Nephron (organoid): ENCODE measurements around the gene TRMT1L.
"Not testable (repeated sequence)": the region's sequence is repeated elsewhere in the genome, so short reads cannot be mapped to it uniquely, and the experiment has no call there.

ENCODE experiments used
- H3K27ac Mint-ChIP-seq, 3 experiments: 2 replicates each; pipeline ENCODE4 v1.8.0; 2020; ENCODE audit warnings: mixed read lengths in 3 of 3, mild to moderate bottlenecking in 2 of 3, moderate library complexity in 1 of 3
- H3K27me3 Mint-ChIP-seq: 2 replicates; pipeline ENCODE4 v1.8.0; 2021; ENCODE audit warnings: low read depth, mild to moderate bottlenecking, moderate library complexity, mixed read lengths
- H3K36me3 Mint-ChIP-seq: 2 replicates; pipeline ENCODE4 v1.8.0; 2020; ENCODE audit warnings: low read depth, mixed read lengths
- H3K4me1 Mint-ChIP-seq: 2 replicates; pipeline ENCODE4 v1.8.0; 2020; ENCODE audit warnings: mixed read lengths
- H3K4me3 Mint-ChIP-seq, 3 experiments: 2 replicates each; pipeline ENCODE4 v1.8.0; 2020; ENCODE audit warnings: mild to moderate bottlenecking in 3 of 3, mixed read lengths in 3 of 3, moderate library complexity in 2 of 3
- H3K9me3 Mint-ChIP-seq: 2 replicates; pipeline ENCODE4 v1.8.0; 2020; ENCODE audit warnings: mixed read lengths
- CTCF ChIP-seq, 3 experiments: fragments of 200-600 bp; sonication (generic); IDR thresholded peaks; one replicate each; pipeline ENCODE4 v1.5.0; 2021; ENCODE audit warnings: antibody characterized with exemption in 3 of 3; ENCODE audit not compliant: unreplicated experiment in 3 of 3

TRMT1L gene

GRCh38 chr1:185156854-185157598, at the start of gene TRMT1L, which contains the start of gene SWT1:
TRMT1L (minus strand) TSS chr1:185156953; CDS start chr1:185156712, 241 bp downstream.
SWT1 (plus strand) TSS chr1:185157167; CDS start chr1:185160842, 3,675 bp downstream.
- Mint-ChIP-seq H3K36me3 (no peaks in the 10 kb centered on the region), H3K4me3 (peak within 1 kb of the TSS; percentile 90 to 93 (median 91)), H3K4me1 (peaks cover 32% of the 10 kb centered on the region), H3K27me3 (no peaks in the 10 kb centered on the region), H3K9me3 (no peaks in the 10 kb centered on the region), H3K27ac (peak within 1 kb of the TSS; percentile 97 to 98 (median 97))
- TF ChIP-seq CTCF (IDR thresholded peaks at IDR 0.05; ENCODE audit: unreplicated experiment in 3 of 3), result no peak

- no peaks in the 10 kb centered on the region for H3K4me1 Mint-ChIP-seq
- H3K36me3 Mint-ChIP-seq, result peaks cover 67% of the 10 kb centered on the region
- no peaks in the 10 kb centered on the region for H3K27me3 Mint-ChIP-seq
- H3K27ac Mint-ChIP-seq, result no peak overlapping the region
- TF ChIP-seq CTCF (IDR thresholded peaks at IDR 0.05; ENCODE audit: unreplicated experiment in 3 of 3), result no peak
- H3K4me3 Mint-ChIP-seq, result no peak overlapping the region
- peaks cover 35% of the 10 kb centered on the region for H3K9me3 Mint-ChIP-seq
Measured at GRCh38 chr1:185200889-185201288, 44.1 kb upstream of the TRMT1L start.

GRCh38 chr1:185198712-185199111, 42.0 kb upstream of the TRMT1L start:
- H3K27me3 Mint-ChIP-seq, H3K27ac Mint-ChIP-seq, H3K4me3 Mint-ChIP-seq, H3K4me1 Mint-ChIP-seq: not testable (repeated sequence)
- peaks cover 35% of the 10 kb centered on the region for H3K9me3 Mint-ChIP-seq
- H3K36me3 Mint-ChIP-seq, result peaks cover 78% of the 10 kb centered on the region

GRCh38 chr1:185193756-185194155, 37.0 kb upstream of the TRMT1L start:
- no peak overlapping the region for H3K4me3 Mint-ChIP-seq
- no peak overlapping the region for H3K27ac Mint-ChIP-seq
- no peaks in the 10 kb centered on the region for H3K27me3 Mint-ChIP-seq
- H3K4me1 Mint-ChIP-seq, result no peaks in the 10 kb centered on the region
- no peak for TF ChIP-seq CTCF (IDR thresholded peaks at IDR 0.05; ENCODE audit: unreplicated experiment in 3 of 3)
- peaks cover 23% of the 10 kb centered on the region for H3K9me3 Mint-ChIP-seq
- peaks cover 68% of the 10 kb centered on the region for H3K36me3 Mint-ChIP-seq

- H3K4me1 Mint-ChIP-seq, result no peaks in the 10 kb centered on the region
- no peaks in the 10 kb centered on the region for H3K9me3 Mint-ChIP-seq
- TF ChIP-seq CTCF (IDR thresholded peaks at IDR 0.05; ENCODE audit: unreplicated experiment in 3 of 3), result peak; percentile 64 to 88 (median 69)
- peak overlapping the region in 1 of 3 experiments; percentile 40 for H3K27ac Mint-ChIP-seq
- peaks cover 34% of the 10 kb centered on the region for H3K36me3 Mint-ChIP-seq
- H3K4me3 Mint-ChIP-seq, result peak overlapping the region; percentile 14 to 52 (median 34)
- no peaks in the 10 kb centered on the region for H3K27me3 Mint-ChIP-seq
Measured at GRCh38 chr1:185170291-185170848, 13.6 kb upstream of the TRMT1L start.

GRCh38 chr1:185166106-185166505, 9.4 kb upstream of the TRMT1L start:
- no peaks in the 10 kb centered on the region for H3K27me3 Mint-ChIP-seq
- H3K27ac Mint-ChIP-seq, result no peak overlapping the region

More at GRCh38 chr1:185166106-185166505, 9.4 kb upstream of the TRMT1L start:
- peaks cover 33% of the 10 kb centered on the region for H3K36me3 Mint-ChIP-seq
- H3K4me1 Mint-ChIP-seq, result no peaks in the 10 kb centered on the region
- no peak overlapping the region for H3K4me3 Mint-ChIP-seq
- no peaks in the 10 kb centered on the region for H3K9me3 Mint-ChIP-seq
- no peak for TF ChIP-seq CTCF (IDR thresholded peaks at IDR 0.05; ENCODE audit: unreplicated experiment in 3 of 3)
